OCI-LY1 (cell line): ENCODE measurements around the gene CACNG5.

Source experiments
- CTCF ChIP-seq: fragments of 200-600 bp; sonication (generic), shearing (Covaris generic); IDR thresholded peaks from 2 replicates; pipeline ENCODE4 v1.5.1; 2017; ENCODE audit warnings: mild to moderate bottlenecking, antibody characterized with exemption, low read length, moderate library complexity, mixed read lengths
- EZH2 ChIP-seq: fragments of 200-600 bp; sonication (generic), shearing (Covaris generic); IDR thresholded peaks from 2 replicates; pipeline ENCODE4 v1.8.0; 2017; ENCODE audit warnings: borderline replicate concordance, mixed run types, mild to moderate bottlenecking, antibody characterized with exemption, low read length, moderate library complexity, mixed read lengths

GRCh38 chr17:66814570-66814969 lies 20.3 kb upstream of the CACNG5 start:
- TF ChIP-seq EZH2: no peak
- TF ChIP-seq CTCF: no peak
